ENCODE data around the gene AGAP1.
"Not testable (repeated sequence)": the region's sequence is repeated elsewhere in the genome, so short reads cannot be mapped to it uniquely, and the experiment has no call there.

AGAP1 gene

DNA sequence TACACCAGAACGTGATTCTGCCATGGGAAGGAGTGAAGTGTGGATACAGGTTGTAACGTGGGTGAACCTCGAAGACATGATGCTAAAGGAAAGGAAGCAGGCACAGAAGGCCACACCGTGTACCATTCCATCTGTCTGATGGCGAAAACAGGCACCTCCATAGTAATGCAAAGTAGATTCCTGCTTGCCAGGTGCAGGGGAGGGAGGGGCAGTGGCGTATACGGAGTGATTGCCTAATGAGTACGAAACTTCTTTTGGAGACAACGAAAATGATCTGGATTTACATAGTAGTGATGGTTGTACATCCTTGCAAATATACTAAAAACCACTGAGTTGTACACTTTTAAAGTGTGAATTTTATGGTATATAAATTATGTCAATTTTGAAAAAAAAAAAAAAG, 567.7 kb downstream of the AGAP1 start:
- DNase-seq, result no peak

DNA sequence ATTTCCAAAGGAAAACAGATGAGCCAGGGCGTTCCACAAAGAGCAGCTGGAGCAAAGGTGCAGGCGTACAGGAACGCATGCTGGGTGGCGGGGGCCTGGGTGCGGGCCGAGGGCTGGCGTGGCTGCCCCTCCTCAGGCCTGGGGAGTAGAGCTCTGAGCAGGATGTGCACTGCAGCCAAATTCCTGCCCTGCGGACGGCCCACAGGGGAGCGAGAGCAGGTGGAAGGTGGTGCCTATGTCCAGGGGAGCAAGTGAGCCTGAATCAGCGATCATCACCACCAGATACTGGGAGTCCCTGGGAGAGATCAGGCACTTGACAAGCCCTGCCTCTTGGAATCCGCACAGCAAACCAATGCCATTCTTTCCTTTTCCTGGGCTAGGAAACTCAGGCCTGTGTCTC, 568.1 kb downstream of the AGAP1 start:
- no peak for DNase-seq

DNA sequence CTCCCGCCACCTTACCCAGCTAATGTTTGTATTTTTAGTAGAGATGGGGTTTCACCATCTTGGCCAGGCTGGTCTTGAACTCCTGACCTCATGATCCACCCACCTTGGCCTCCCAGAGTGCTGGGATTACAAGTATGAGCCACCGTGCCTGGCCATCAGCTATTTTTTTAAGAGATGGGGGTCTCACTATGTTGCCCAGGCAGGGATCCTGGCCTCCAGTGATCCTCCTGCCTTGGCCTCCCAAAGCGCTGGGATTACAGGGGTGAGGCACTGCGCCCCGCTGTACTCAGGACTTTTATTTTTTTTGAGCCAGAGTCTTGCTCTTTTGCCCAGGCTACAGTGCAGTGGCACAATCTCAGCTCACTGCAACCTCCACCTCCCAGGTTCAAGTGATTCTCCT, 569.0 kb downstream of the AGAP1 start:
- not testable (repeated sequence) for DNase-seq

DNA sequence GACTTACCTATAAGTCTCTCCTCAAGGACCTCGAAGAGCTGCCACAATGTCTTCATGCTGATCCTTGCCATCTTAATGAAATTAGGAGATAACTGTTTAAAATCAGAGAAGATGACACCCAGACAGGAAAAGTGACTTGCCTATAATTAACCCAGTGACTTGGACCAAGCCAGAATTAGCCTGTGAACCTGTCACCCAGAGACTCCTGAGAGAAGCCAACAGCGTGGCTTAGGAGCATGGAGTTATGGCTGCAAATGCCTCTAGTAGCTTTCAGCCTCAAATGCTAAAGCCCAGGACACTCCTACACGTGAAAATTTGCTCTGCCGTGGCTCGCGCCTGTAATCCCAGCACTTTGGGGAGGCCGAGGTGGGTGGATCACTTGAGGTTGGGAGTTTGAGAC, 570.2 kb downstream of the AGAP1 start:
- DNase-seq, result no peak

GRCh38 chr2:236065314-236066160, 571.7 kb downstream of the AGAP1 start:
- no peak for DNase-seq

DNA sequence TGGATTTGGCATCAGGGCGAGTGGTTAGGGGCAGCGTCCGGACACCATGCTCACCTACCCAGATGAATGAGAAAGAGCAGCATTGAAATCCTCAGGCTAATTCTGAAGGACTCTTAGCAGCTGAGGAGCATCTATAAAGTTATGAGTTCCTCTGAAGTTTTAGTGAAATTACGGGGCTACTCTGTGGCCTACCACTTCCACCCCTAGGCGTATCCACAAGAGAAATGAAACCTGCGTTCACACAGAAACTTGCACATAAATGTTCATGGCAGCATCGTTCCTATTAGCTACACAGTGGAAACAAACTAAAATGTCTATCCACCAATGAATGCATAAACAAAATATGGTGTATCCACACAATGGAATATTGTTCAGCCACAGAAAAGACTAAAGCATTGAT, 576.4 kb downstream of the AGAP1 start:
- DNase-seq, result no peak

DNA sequence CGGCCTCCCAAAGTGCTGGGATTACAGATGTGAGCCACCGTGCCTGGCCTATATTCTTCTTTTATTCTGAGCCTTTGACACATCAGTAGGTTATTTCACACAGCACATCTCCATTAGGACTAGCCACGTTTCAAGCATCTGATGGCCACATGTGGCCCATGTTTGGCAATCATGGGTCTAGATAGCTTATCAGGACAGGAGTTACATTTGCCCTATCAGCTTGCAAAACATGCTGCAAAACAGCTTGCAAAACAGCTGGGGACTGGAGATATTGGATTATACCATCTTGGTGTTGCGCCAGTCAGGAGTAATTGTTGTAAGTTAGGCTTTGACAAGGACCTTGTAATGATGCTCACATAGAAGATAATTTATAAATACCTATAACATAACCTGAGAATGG, 579.4 kb downstream of the AGAP1 start:
- DNase-seq, result no peak

- DNase-seq, result no peak
These were observed 580.2 kb downstream of the AGAP1 start for GRCh38 chr2:236073867-236074655.

- DNase-seq, result no peak
These were observed 582.0 kb downstream of the AGAP1 start for GRCh38 chr2:236075802-236076201.

- no peak for DNase-seq
These were observed 584.7 kb downstream of the AGAP1 start for GRCh38 chr2:236078297-236079255.

DNA sequence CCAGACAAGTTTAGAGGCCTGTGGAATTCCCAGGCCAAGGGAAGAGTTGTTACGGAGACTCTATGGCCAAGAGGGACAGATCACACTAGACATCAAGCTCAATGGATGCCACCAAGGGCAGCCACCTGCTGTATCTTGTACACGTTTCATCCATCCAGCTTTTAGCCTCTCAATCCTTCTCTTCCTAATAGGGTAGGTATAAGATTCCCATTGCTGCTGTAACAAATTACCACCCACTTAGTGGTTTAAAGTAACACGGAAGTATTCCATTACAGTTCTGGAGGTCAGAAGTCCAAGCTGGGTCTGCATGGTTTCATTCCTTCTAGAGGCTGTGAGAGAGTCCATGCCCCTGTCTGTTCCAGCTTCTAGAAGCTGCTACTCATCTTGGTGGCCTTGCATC, 586.6 kb downstream of the AGAP1 start:
- DNase-seq, result no peak

GRCh38 chr2:236081171-236081570, 587.3 kb downstream of the AGAP1 start:
- no peak for DNase-seq

DNA sequence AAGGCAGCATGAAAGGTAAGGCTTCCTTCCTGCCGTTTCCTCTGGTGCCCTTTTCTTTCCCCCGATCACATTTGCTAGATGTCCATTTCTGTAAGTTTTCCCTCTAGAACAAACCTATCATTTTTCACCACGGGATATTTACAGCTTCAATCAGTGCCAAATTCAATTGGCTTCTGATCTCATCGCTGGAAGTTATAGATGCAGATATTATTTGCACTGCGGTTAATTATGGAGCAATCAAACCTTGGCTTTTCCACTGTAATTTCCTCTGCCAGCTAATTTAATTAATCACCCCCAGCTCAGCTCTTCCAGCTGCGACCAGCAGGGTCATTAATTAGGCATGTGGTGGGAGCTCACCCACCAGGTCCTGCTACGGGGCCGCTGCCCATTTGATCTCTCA, 588.2 kb downstream of the AGAP1 start:
- no peak for DNase-seq

GRCh38 chr2:236083934-236084333, 590.1 kb downstream of the AGAP1 start:
- no peak for DNase-seq

GRCh38 chr2:236085211-236085610, 591.4 kb downstream of the AGAP1 start:
- DNase-seq, result no peak

DNA sequence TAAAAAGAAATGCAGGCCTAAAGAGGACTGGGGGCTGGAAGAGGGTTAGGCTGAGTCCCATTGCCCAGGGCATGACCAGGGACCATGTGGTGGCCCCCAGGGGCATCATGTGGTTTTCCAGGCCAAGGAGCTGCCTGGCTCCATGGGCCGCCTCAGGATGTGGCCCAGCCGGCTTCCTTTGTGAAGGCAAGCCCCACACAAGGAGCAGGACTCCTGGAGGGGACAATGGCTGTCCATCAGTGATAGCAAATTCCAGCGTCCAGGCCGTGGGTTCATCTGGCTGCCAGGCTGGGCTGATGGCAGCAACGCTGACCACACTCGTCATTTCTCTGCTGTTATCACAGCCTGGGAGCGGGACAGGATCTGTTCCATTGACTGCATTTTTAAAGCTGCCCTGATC, 591.8 kb downstream of the AGAP1 start:
- DNase-seq, result no peak

DNA sequence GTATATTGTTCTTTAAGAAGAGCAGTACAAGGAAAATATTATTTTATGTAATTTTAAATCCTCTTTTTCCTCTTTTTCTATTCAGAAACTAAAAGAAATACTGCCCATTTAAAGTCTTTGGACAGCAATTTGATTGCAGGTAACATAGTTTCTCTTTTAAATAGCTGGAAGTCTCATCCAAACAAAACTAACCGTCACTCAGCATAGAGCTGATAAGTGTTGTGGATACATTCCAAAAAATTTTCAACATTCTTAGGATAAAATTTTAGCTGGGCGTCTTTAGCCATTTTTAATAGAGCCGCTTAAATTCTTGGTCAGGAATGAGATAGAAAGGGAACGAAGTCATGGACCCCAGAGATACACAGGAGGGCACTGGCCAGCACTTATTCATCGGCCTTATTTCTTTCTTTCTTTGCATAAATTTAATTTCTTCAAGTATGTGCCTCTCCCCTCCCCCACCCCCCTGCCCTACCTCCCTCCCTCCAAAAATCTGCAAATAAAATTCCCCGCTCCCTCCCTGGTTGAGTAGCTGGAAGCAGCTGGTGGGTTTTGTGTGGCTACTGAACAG, 592.6 kb downstream of the AGAP1 start:
- DNase-seq, result no peak

DNA sequence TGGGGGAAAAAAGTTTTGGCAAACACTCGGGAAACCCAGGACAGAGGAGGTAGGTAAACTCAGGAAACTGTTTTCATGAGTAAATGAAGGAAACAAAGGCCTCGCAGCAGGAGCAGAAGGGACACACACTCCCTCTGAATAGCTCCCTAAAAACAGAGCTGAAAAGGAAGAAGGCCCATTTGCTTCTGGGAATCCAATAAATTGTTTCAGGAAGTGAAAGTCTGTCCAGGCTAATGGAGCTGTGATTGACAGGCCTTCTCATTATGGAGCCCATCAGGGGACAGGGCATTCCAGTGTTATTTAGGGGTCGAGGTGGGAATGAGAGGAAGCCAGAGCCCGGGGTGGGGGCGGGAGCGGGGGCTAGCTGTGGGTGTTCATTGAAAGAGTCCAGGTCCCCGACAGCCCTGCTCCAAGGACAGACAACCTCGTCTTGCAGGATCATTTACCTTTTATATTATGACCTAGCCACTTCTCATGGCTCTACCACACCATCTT, 593.2 kb downstream of the AGAP1 start:
- DNase-seq, result no peak

- DNase-seq, result no peak
These were observed 594.7 kb downstream of the AGAP1 start for GRCh38 chr2:236088368-236089057.

DNA sequence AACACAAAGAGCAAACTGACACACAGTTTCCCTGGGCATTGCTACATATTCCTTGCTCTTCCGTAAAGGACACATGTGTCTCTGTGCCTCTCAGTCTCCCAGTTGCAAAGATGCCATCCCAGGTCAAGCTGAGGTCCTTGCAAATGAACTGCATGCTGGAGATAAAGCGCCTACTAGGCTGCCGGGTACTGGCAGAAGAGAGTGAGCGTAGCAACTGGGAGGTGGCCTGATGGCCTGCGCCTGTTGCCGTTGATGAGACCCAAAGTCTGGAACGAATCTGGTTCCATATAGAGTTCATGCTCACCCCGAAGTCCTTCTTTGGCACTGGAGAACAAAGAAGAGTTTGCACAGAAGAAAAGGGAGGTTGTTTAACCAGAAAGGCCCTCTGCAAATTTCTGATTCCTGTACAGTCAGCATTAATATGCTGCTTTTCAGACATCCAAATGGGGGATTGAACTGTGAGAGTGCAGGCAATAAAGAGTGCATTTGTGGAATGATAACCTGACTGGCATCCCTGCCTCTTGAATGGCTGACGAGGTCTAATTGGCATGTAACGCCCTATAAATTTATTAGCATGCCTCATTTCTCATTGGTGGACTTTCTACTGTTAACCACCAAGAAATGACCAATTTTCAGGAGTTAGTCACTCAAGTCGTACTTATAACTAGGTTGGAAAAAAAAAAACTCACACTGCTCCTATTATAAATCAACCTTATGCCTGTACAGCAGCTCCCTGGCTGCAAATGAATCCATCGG, 595.6 kb downstream of the AGAP1 start:
- no peak for DNase-seq

GRCh38 chr2:236090027-236090382, 596.2 kb downstream of the AGAP1 start:
- no peak for DNase-seq
